NB4 (cell line): ENCODE results near the gene DIS3L2.

Experiments
- POLR2A ChIP-seq: IDR thresholded peaks from 2 replicates; pipeline ENCODE4 v1.6.1; 2011; ENCODE audit warnings: mild to moderate bottlenecking; ENCODE audit not compliant: insufficient read length; ENCODE audit errors: extremely low read depth
- TF ChIP-seq, protein P1 (sequence below): IDR thresholded peaks from one replicate; pipeline ENCODE4 v1.5.1; 2012; ENCODE audit warnings: low read depth, low read length

DNA sequence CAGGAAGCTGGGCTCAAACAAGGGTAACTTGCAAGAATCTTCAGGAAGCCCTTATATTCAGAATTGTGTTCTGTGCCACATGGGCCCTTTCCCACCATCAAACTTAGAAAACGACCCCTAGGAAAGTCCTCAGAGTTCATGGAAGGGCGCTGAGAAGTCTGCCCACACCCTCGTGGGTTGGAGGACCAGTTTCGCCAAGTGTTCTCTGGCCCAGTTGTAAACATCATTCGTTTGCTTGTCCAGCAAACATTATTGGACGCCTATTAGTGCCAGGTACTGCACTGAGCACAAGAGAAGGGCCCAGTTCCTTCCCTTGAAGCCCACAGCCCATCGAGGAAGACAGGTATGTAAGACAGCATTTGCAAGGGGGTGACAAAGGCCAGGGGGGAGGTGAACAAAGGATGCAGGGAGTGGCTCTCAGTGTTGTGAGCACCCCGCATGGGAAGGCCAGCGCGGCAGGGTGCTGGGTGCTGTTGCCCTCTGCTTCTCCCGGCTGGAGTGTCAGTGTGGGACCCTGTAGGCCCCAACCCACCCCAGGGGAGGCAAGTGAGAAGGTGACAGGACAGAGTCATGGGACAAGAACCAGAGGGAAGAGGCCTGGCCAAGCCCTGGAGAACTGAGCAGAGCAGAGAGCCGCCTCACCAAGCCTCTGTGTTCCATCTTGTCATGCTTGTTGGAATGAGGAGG, 356.8 kb downstream of the DIS3L2 start:
- TF ChIP-seq, protein P1, sequence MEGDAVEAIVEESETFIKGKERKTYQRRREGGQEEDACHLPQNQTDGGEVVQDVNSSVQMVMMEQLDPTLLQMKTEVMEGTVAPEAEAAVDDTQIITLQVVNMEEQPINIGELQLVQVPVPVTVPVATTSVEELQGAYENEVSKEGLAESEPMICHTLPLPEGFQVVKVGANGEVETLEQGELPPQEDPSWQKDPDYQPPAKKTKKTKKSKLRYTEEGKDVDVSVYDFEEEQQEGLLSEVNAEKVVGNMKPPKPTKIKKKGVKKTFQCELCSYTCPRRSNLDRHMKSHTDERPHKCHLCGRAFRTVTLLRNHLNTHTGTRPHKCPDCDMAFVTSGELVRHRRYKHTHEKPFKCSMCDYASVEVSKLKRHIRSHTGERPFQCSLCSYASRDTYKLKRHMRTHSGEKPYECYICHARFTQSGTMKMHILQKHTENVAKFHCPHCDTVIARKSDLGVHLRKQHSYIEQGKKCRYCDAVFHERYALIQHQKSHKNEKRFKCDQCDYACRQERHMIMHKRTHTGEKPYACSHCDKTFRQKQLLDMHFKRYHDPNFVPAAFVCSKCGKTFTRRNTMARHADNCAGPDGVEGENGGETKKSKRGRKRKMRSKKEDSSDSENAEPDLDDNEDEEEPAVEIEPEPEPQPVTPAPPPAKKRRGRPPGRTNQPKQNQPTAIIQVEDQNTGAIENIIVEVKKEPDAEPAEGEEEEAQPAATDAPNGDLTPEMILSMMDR, result no peak
- TF ChIP-seq POLR2A, result no peak
